Endothelial cell of umbilical vein (primary cell): ENCODE results near the gene MYH9. TPM values are rescaled to one million over a fixed set of nuclear protein-coding genes. Genes with fewer than 3 reads are reported as not detected.
A peak's percentile ranks its signal among the peaks of the same experiment; 100 is the strongest.

Experiments
- BruUV-seq: library from RNA; stranded (reverse); fragments of 400-500 nt; replicated peaks from 2 replicates; lab custom pipeline; 2021; lab: Mats Ljungman, UMichigan
- CTCF ChIA-PET: fragments of 300-600, 350-600 bp; sonication (Branson Sonifier 250); formaldehyde crosslinking; loops from one replicate; lab custom pipeline; 2021; ENCODE audit warnings: antibody characterized with exemption, inconsistent platforms; lab: Charles Lee
- POLR2A ChIA-PET: fragments of 300-600, 350-600 bp; sonication (Branson Sonifier 250); formaldehyde crosslinking; loops from one replicate; lab custom pipeline; 2021; ENCODE audit warnings: antibody characterized with exemption, inconsistent platforms; lab: Charles Lee
- DNase-seq: peaks from one replicate; pipeline ENCODE4 v3.0.0-alpha.2; 2011; ENCODE audit warnings: low read depth, low spot score
- FAIRE-seq: peaks from 2 replicates; lab custom pipeline; 2011; peaks lifted over from hg19 to GRCh38; lab: Jason Lieb, UNC
- H2AFZ ChIP-seq: 2 replicates; pipeline ENCODE4 v1.6.0; 2012; ENCODE audit warnings: low read depth, low read length, control low read depth, inconsistent platforms
- H3K27ac ChIP-seq: 2 replicates; pipeline ENCODE4 v1.5.1; 2011; ENCODE audit warnings: low read depth, mild to moderate bottlenecking, control low read depth, low read length, moderate library complexity; ENCODE audit not compliant: insufficient read depth
- H3K27me3 ChIP-seq, 2 experiments: 2 replicates each; pipeline versions ENCODE4 v1.6.0 to v1.6.1; 2011; ENCODE audit warnings: low read length in 2 of 2, mixed read lengths in 1 of 2; ENCODE audit not compliant: control insufficient read depth in 2 of 2, insufficient read depth in 2 of 2
- H3K36me3 ChIP-seq, 2 experiments: 2 replicates in 1 of 2; 3 replicates in 1 of 2; pipeline ENCODE4 v1.5.1; 2011; ENCODE audit warnings: low read length in 2 of 2, mild to moderate bottlenecking in 1 of 2, moderate library complexity in 1 of 2; ENCODE audit not compliant: control insufficient read depth in 2 of 2, insufficient read depth in 2 of 2; ENCODE audit errors: extremely low read depth in 1 of 2
- H3K4me1 ChIP-seq: 3 replicates; pipeline ENCODE4 v1.5.1; 2011; ENCODE audit warnings: mild to moderate bottlenecking, low read length; ENCODE audit not compliant: control insufficient read depth, insufficient read depth; ENCODE audit errors: extremely low read depth
- H3K4me2 ChIP-seq: 2 replicates; pipeline ENCODE4 v1.6.1; 2011; ENCODE audit warnings: low read length, control low read depth, mixed read lengths; ENCODE audit not compliant: insufficient read depth
- H3K4me3 ChIP-seq, 3 experiments: fragments of 200-600 bp in 1 of 3; sonication (generic), shearing (Covaris generic) in 1 of 3; replicated peaks in 1 of 3; 2 replicates each; pipeline ENCODE4 v1.5.1; 2011 to 2016; ENCODE audit warnings: control low read depth in 3 of 3, low read length in 3 of 3, mild to moderate bottlenecking in 2 of 3, inconsistent platforms in 1 of 3, low read depth in 1 of 3, moderate library complexity in 1 of 3; ENCODE audit not compliant: insufficient read depth in 1 of 3
- H3K79me2 ChIP-seq: 2 replicates; pipeline ENCODE4 v1.6.0; 2012; ENCODE audit warnings: low read length, inconsistent platforms; ENCODE audit not compliant: control insufficient read depth, insufficient read depth
- H3K9ac ChIP-seq: replicated peaks from 2 replicates; pipeline ENCODE3; 2011; ENCODE audit warnings: low read length, control low read depth; ENCODE audit not compliant: insufficient read depth; ENCODE audit errors: extremely low read depth
- H3K9me1 ChIP-seq: replicated peaks from 3 replicates; pipeline ENCODE4 v1.6.0; 2011; ENCODE audit warnings: mild to moderate bottlenecking, low read length; ENCODE audit not compliant: control insufficient read depth, insufficient read depth; ENCODE audit errors: extremely low read depth
- H3K9me3 ChIP-seq: replicated peaks from 2 replicates; pipeline ENCODE4 v1.5.1; 2012; ENCODE audit warnings: low read length, inconsistent platforms; ENCODE audit not compliant: control insufficient read depth, insufficient read depth
- H4K20me1 ChIP-seq: replicated peaks from 2 replicates; pipeline ENCODE3; 2011; ENCODE audit warnings: mild to moderate bottlenecking, low read length; ENCODE audit not compliant: control insufficient read depth, insufficient read depth; ENCODE audit errors: extremely low read depth
- EZH2 ChIP-seq: IDR thresholded peaks from 2 replicates; pipeline ENCODE4 v1.6.1; 2012; ENCODE audit warnings: borderline replicate concordance, low read depth, mild to moderate bottlenecking, moderate library complexity, low read length, inconsistent platforms; ENCODE audit not compliant: severe bottlenecking
- FOS ChIP-seq: IDR thresholded peaks from 2 replicates; pipeline ENCODE4 v1.6.1; 2011; ENCODE audit warnings: mild to moderate bottlenecking, low read length, moderate library complexity, borderline replicate concordance; ENCODE audit not compliant: insufficient read depth
- GATA2 ChIP-seq: IDR thresholded peaks from 2 replicates; pipeline ENCODE4 v1.7.0; 2011; ENCODE audit warnings: low read depth, mild to moderate bottlenecking, moderate library complexity, mixed read lengths, low read length; ENCODE audit not compliant: insufficient read length, insufficient read depth
- JUN ChIP-seq: IDR thresholded peaks from 2 replicates; pipeline ENCODE4 v1.6.1; 2011; ENCODE audit warnings: borderline replicate concordance, low read depth; ENCODE audit not compliant: insufficient read length, insufficient read depth
- MYC ChIP-seq: IDR thresholded peaks from one replicate; pipeline ENCODE4 v1.6.1; 2011; ENCODE audit warnings: mild to moderate bottlenecking, low read depth, low read length
- POLR2AphosphoS5 ChIP-seq: IDR thresholded peaks from 2 replicates; pipeline ENCODE4 v1.6.1; 2012; ENCODE audit warnings: low read depth, mild to moderate bottlenecking, control low read depth, low read length, moderate library complexity; ENCODE audit not compliant: insufficient read depth
- dilution Hi-C: fragments of 300-500 bp; cut with MboI; formaldehyde crosslinking; loops from one replicate; pipeline ENCODE4 v1.15.0; 2019; ENCODE audit warnings: low sequenced_read_pairs; ENCODE audit not compliant: extremely low pct_ligation_motif_present
- intact Hi-C: fragments of 100-400 bp; cut with micrococcal nuclease; formaldehyde crosslinking; loops from one replicate; pipeline ENCODE4 v1.10.0; 2022
- polyA plus RNA-seq, 4 experiments: library from polyadenylated mRNA; depleted of rRNA in 3 of 4; stranded (reverse) in 3 of 4; unstranded in 1 of 4; fragments of >200 nt; gene quantifications; 2 replicates each; pipeline versions ENCODE4 v1.2.1 to v1.2.3, GENCODE V29; 2011 to 2012; ENCODE audit warnings: missing spikeins in 1 of 4
- total RNA-seq: library from RNA; stranded (reverse); gene quantifications from 2 replicates; pipeline ENCODE4 v1.2.3, GENCODE V29; 2021
- TF ChIP-seq, protein P1 (sequence below): IDR thresholded peaks from 2 replicates; pipeline ENCODE4 v1.6.1; 2011; ENCODE audit not compliant: insufficient read depth, insufficient read length
- TF ChIP-seq, protein P2 (sequence below), 2 donors: IDR thresholded peaks; 1 replicate in 1 of 2; 2 replicates in 1 of 2; pipeline ENCODE4 v1.5.1; 2011; ENCODE audit warnings: low read length in 2 of 2, mild to moderate bottlenecking in 2 of 2, moderate library complexity in 2 of 2, control low read depth in 1 of 2, inconsistent platforms in 1 of 2, low read depth in 1 of 2; ENCODE audit not compliant: insufficient read depth in 1 of 2; ENCODE audit errors: extremely low read depth in 1 of 2

Gene MYH9
- total and polyA plus RNA-seq, 2 donors (not counting 3 experiments of a cell fraction or from before 2014, with no cell fraction given), result 188 to 1,413 TPM

GRCh38 chr22:36294801-36295200, 93.0 kb downstream of the MYH9 start:
- H3K79me2 ChIP-seq, result peaks cover 44% of the 10 kb centered on the region
- no peak overlapping the region for H3K4me2 ChIP-seq
- ChIA-PET POLR2A (no interaction called here), CTCF (interaction anchor here (1.1 kb wide), 1 partner anchor 192 kb away, joined by 3 read pairs; no protein-coding TSS in a partner anchor)
- H3K36me3 ChIP-seq, result peaks cover 70 to 81% of the 10 kb centered on the region in 2 experiments
- no peaks in the 10 kb centered on the region for H3K9me1 ChIP-seq
- intact Hi-C loops, result no loop called here
- no peaks in the 10 kb centered on the region for H3K27me3 ChIP-seq
- H4K20me1 ChIP-seq, result no peaks in the 10 kb centered on the region
- no peak overlapping the region for H3K27ac ChIP-seq
- DNase-seq (no peak), FAIRE-seq (no peak)
- H3K4me1 ChIP-seq, result no peaks in the 10 kb centered on the region
- dilution Hi-C loops, result no loop called here
- no peak overlapping the region for H3K4me3 ChIP-seq
- no peaks in the 10 kb centered on the region for H3K9me3 ChIP-seq
- H3K9ac ChIP-seq, result no peak overlapping the region
- no peak overlapping the region for H2AFZ ChIP-seq
- no TSS peak for BruUV-seq
- TF ChIP-seq FOS, result no peak
- peak; percentile 12 for TF ChIP-seq POLR2AphosphoS5

- FAIRE-seq, result no peak
- H3K9me1 ChIP-seq, result no peaks in the 10 kb centered on the region
- no peak overlapping the region for H3K27ac ChIP-seq
- H3K9ac ChIP-seq, result no peak overlapping the region
- DNase-seq, result no peak
- TF ChIP-seq, protein P1, sequence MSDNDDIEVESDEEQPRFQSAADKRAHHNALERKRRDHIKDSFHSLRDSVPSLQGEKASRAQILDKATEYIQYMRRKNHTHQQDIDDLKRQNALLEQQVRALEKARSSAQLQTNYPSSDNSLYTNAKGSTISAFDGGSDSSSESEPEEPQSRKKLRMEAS, result no peak
- TF ChIP-seq POLR2AphosphoS5 (no peak), JUN (no peak), MYC (no peak), GATA2 (no peak), FOS (no peak), EZH2 (no peak)
- TF ChIP-seq, protein P2, sequence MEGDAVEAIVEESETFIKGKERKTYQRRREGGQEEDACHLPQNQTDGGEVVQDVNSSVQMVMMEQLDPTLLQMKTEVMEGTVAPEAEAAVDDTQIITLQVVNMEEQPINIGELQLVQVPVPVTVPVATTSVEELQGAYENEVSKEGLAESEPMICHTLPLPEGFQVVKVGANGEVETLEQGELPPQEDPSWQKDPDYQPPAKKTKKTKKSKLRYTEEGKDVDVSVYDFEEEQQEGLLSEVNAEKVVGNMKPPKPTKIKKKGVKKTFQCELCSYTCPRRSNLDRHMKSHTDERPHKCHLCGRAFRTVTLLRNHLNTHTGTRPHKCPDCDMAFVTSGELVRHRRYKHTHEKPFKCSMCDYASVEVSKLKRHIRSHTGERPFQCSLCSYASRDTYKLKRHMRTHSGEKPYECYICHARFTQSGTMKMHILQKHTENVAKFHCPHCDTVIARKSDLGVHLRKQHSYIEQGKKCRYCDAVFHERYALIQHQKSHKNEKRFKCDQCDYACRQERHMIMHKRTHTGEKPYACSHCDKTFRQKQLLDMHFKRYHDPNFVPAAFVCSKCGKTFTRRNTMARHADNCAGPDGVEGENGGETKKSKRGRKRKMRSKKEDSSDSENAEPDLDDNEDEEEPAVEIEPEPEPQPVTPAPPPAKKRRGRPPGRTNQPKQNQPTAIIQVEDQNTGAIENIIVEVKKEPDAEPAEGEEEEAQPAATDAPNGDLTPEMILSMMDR (IDR thresholded peaks at IDR 0.05; ENCODE audit: extremely low read depth in 1 of 2, insufficient read depth in 1 of 2, low read depth in 1 of 2, low read length in 2 of 2), result no peak
- dilution Hi-C loops, result no loop called here
- no TSS peak for BruUV-seq
- no peaks in the 10 kb centered on the region for H3K4me1 ChIP-seq
- no peak overlapping the region for H3K4me2 ChIP-seq
- intact Hi-C loops, result no loop called here
- H3K36me3 ChIP-seq, result peaks cover 70 to 81% of the 10 kb centered on the region in 2 experiments
- POLR2A ChIA-PET, result no interaction called here
- no peak overlapping the region for H3K4me3 ChIP-seq
- H3K79me2 ChIP-seq, result peaks cover 43% of the 10 kb centered on the region
- H3K27me3 ChIP-seq, result no peaks in the 10 kb centered on the region
- H4K20me1 ChIP-seq, result no peaks in the 10 kb centered on the region
- CTCF ChIA-PET, result interaction anchor here (1.4 kb wide), 1 partner anchor 17 kb away, joined by 3 read pairs; no protein-coding TSS in a partner anchor
- no peak overlapping the region for H2AFZ ChIP-seq
- no peaks in the 10 kb centered on the region for H3K9me3 ChIP-seq
Measured at GRCh38 chr22:36294293-36294620, 93.5 kb downstream of the MYH9 start.
